C4-2B (cell line): ENCODE data around the gene TEX12.

Experiments used
- CTCF ChIP-seq: fragments of 450-650 bp; conservative IDR thresholded peaks from 2 replicates; pipeline ENCODE4 v1.5.1; 2017; ENCODE audit warnings: mild to moderate bottlenecking
- ZFX ChIP-seq: fragments of 450-650 bp; IDR thresholded peaks from 2 replicates; pipeline ENCODE4 v1.6.1; 2017

- no peak for TF ChIP-seq CTCF
- no peak for TF ChIP-seq ZFX
Observed at GRCh38 chr11:112210890-112211289, 43.7 kb downstream of the TEX12 start.
